ENCODE results near the gene RASGRF1.

- TF ChIP-seq SP2 (IDR thresholded peaks at IDR 0.05; ENCODE audit: extremely low read depth, low read depth, low read length, poor library complexity, severe bottlenecking), result no peak
- TF ChIP-seq, protein P1, sequence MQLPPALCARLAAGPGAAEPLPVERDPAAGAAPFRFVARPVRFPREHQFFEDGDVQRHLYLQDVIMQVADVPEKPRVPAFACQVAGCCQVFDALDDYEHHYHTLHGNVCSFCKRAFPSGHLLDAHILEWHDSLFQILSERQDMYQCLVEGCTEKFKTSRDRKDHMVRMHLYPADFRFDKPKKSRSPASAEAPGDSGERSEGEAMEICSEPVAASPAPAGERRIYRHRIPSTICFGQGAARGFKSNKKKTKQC (CRISPR knock-in tag; IDR thresholded peaks at IDR 0.05), result no peak
- TF ChIP-seq TOE1 (IDR thresholded peaks at IDR 0.05; ENCODE audit: borderline replicate concordance), result no peak
- no peak for TF ChIP-seq TOE1 (CRISPR knock-in tag; IDR thresholded peaks at IDR 0.05; ENCODE audit: borderline replicate concordance, low read depth)
- no peak for TF ChIP-seq ZNF217 (CRISPR knock-in tag; IDR thresholded peaks at IDR 0.05)
Measured at GRCh38 chr15:79057050-79057449, 33.5 kb downstream of the RASGRF1 start.
